GM18508 (cell line): ENCODE results near the gene TBX21.

ENCODE experiments used
- ATAC-seq: cut with Tn5 transposase; IDR thresholded peaks from one replicate; pipeline ENCODE4 v1.9.1; 2021; ENCODE audit warnings: moderate number of reproducible peaks; ENCODE audit not compliant: insufficient read depth, unreplicated experiment

Gene TBX21

GRCh38 chr17:47696717-47697642 is 36.1 kb upstream of the TBX21 start:
- no peak for ATAC-seq

- ATAC-seq: no peak
Measured at GRCh38 chr17:47697906-47698711, 34.9 kb upstream of the TBX21 start.

GRCh38 chr17:47698749-47699535 is 34.1 kb upstream of the TBX21 start:
- ATAC-seq: no peak

- ATAC-seq: no peak
Measured at GRCh38 chr17:47699536-47699840, 33.5 kb upstream of the TBX21 start.

- no peak for ATAC-seq
Measured at GRCh38 chr17:47700471-47701449, 32.3 kb upstream of the TBX21 start.

GRCh38 chr17:47701608-47702007 is 31.4 kb upstream of the TBX21 start:
- no peak for ATAC-seq

GRCh38 chr17:47702391-47702995 is 30.5 kb upstream of the TBX21 start:
- no peak for ATAC-seq

- no peak for ATAC-seq
Measured at GRCh38 chr17:47703191-47703591, 29.8 kb upstream of the TBX21 start.

- ATAC-seq: no peak
Measured at GRCh38 chr17:47703671-47704070, 29.4 kb upstream of the TBX21 start.

- no peak for ATAC-seq
Measured at GRCh38 chr17:47704116-47704515, 28.9 kb upstream of the TBX21 start.

- ATAC-seq: no peak
Measured at GRCh38 chr17:47704736-47705135, 28.3 kb upstream of the TBX21 start.

- no peak for ATAC-seq
Measured at GRCh38 chr17:47705536-47706530, 27.2 kb upstream of the TBX21 start.

- ATAC-seq: no peak
Measured at GRCh38 chr17:47707056-47707804, 25.8 kb upstream of the TBX21 start.

- ATAC-seq: no peak
Measured at GRCh38 chr17:47707884-47708283, 25.2 kb upstream of the TBX21 start.

GRCh38 chr17:47708312-47708863 is 24.6 kb upstream of the TBX21 start:
- ATAC-seq: no peak

- no peak for ATAC-seq
Measured at GRCh38 chr17:47708864-47709541, 24.0 kb upstream of the TBX21 start.
